AG09309 (cell line): ENCODE data around the gene OMG.
A peak's percentile ranks its signal among the peaks of the same experiment; 100 is the strongest.

ENCODE experiments used
- DNase-seq: peaks from one replicate; pipeline ENCODE4 v3.0.0-alpha.2; 2010; ENCODE audit warnings: low read depth
- H3K4me3 ChIP-seq: 2 replicates; pipeline ENCODE4 v1.5.1; 2011; ENCODE audit warnings: mild to moderate bottlenecking, low read depth, low read length, moderate library complexity; ENCODE audit not compliant: control insufficient read depth
- TF ChIP-seq, protein P1 (sequence below): IDR thresholded peaks from 2 replicates; pipeline ENCODE4 v1.5.1; 2011; ENCODE audit warnings: mild to moderate bottlenecking, low read depth, low read length, inconsistent platforms; ENCODE audit not compliant: insufficient read depth, control insufficient read depth; ENCODE audit errors: missing control alignments

OMG gene

GRCh38 chr17:31252741-31253140 lies 44.3 kb downstream of the OMG start:
- no peak for DNase-seq
- no peak overlapping the region for H3K4me3 ChIP-seq
- TF ChIP-seq, protein P1, sequence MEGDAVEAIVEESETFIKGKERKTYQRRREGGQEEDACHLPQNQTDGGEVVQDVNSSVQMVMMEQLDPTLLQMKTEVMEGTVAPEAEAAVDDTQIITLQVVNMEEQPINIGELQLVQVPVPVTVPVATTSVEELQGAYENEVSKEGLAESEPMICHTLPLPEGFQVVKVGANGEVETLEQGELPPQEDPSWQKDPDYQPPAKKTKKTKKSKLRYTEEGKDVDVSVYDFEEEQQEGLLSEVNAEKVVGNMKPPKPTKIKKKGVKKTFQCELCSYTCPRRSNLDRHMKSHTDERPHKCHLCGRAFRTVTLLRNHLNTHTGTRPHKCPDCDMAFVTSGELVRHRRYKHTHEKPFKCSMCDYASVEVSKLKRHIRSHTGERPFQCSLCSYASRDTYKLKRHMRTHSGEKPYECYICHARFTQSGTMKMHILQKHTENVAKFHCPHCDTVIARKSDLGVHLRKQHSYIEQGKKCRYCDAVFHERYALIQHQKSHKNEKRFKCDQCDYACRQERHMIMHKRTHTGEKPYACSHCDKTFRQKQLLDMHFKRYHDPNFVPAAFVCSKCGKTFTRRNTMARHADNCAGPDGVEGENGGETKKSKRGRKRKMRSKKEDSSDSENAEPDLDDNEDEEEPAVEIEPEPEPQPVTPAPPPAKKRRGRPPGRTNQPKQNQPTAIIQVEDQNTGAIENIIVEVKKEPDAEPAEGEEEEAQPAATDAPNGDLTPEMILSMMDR: no peak

DNA sequence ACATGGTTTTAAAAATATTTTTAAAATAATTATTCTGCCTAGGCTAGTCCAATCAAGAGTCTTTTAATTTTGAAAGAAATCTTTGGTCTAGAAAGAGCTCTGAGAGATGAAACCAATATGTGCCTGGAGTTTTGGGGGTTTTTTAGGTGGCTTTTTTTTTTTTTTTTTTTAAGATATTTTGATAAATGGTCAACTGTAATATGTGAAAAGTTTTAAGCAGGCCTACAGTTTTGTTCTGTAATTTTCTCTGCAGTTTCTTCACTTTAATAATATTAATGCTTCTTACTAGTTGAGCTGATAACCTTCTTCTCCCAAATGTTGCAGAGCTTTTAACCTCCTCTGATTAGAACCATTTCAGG lies 45.1 kb downstream of the OMG start:
- TF ChIP-seq, protein P1: no peak
- H3K4me3 ChIP-seq: no peak overlapping the region
- no peak for DNase-seq

- H3K4me3 ChIP-seq: no peak overlapping the region
- no peak for DNase-seq
- TF ChIP-seq, protein P1: no peak
Observed at GRCh38 chr17:31251105-31251969, 45.7 kb downstream of the OMG start.

- TF ChIP-seq, protein P1: no peak
- DNase-seq: no peak
- H3K4me3 ChIP-seq: no peak overlapping the region
Observed at GRCh38 chr17:31250229-31250628, 46.8 kb downstream of the OMG start.

- no peak overlapping the region for H3K4me3 ChIP-seq
- TF ChIP-seq, protein P1: no peak
- no peak for DNase-seq
Observed at GRCh38 chr17:31249835-31250141, 47.3 kb downstream of the OMG start.

DNA sequence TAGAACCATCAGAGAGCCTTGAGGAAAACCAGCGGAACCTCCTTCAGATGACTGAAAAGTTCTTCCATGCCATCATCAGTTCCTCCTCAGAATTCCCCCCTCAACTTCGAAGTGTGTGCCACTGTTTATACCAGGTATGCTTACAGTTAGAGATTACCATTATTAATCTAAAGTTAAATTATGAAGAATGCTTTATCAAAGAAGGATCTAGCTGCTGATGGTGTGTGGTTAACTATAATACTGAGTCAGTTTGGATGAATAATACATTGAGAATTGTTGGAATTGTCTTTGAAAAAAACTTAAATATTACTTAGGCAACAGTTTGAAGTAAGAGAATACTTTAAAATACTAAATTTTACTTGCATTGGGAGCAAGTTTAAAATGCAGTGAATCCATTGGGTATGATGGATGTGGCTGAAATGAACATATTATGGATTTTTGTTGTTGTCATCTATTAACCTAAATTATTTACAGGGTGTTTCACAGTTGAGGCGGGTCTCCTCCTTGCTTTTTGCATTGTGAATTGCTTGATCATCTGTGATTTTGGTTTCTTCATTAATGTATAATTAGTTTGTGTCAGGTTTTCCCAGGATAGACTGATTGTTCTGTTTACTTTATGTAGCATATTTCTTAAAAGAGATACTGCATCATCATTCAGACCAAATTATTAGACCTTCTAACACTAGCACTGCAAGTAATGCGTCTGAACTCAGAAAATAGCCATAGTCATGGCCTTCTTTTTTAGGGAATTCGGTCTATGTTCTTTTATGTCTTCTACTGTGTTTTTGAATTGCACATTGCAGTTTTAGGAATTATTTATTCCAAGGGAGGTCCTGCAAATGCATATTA lies 47.8 kb downstream of the OMG start:
- DNase-seq: peak; percentile 27
- H3K4me3 ChIP-seq: no peak overlapping the region
- TF ChIP-seq, protein P1: no peak
